ENCODE measurements around the gene SYNM.

SYNM gene

GRCh38 chr15:99125061-99125891 lies 20.4 kb downstream of the SYNM start:
- DNase-seq, result no peak

GRCh38 chr15:99126131-99126588 lies 21.3 kb downstream of the SYNM start:
- DNase-seq, result no peak

- DNase-seq, result no peak
Observed at GRCh38 chr15:99126930-99127329, 22.1 kb downstream of the SYNM start.

DNA sequence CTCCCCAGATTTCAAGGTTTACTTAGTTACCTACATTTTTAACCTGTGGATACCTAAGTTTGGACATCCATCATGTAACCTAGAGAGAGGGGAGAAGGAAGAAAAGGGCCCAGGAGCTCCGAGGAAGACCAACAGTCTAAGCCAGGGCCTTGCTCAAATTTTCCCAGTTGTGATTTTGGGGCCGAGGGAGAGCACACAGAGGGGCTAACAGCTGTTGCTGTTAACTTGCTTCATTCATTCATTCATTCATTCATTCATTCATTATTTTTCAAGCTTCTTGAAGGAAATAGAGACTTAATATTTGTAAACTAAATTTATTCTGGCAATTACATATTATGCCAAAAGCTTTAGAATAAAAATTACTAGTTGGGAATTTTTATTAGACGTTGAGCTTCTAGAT lies 22.9 kb downstream of the SYNM start:
- no peak for DNase-seq

- DNase-seq, result no peak
Observed at GRCh38 chr15:99128411-99128810, 23.5 kb downstream of the SYNM start.

DNA sequence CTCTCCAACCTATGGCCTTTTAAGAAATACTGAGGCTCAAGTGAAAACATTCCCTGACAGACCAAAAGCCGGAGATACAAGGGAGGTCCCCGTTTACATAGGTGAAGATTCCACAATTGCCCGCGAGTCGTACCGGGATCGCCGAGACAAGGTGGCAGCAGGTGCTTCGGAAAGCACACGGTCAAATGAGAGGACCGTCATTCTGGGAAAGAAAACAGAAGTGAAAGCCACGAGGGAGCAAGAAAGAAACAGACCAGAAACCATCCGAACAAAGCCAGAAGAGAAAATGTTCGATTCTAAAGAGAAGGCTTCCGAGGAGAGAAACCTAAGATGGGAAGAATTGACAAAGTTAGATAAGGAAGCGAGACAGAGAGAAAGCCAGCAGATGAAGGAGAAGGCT lies 24.8 kb downstream of the SYNM start:
- no peak for DNase-seq

- DNase-seq, result no peak
Observed at GRCh38 chr15:99130314-99130713, 25.4 kb downstream of the SYNM start.

DNA sequence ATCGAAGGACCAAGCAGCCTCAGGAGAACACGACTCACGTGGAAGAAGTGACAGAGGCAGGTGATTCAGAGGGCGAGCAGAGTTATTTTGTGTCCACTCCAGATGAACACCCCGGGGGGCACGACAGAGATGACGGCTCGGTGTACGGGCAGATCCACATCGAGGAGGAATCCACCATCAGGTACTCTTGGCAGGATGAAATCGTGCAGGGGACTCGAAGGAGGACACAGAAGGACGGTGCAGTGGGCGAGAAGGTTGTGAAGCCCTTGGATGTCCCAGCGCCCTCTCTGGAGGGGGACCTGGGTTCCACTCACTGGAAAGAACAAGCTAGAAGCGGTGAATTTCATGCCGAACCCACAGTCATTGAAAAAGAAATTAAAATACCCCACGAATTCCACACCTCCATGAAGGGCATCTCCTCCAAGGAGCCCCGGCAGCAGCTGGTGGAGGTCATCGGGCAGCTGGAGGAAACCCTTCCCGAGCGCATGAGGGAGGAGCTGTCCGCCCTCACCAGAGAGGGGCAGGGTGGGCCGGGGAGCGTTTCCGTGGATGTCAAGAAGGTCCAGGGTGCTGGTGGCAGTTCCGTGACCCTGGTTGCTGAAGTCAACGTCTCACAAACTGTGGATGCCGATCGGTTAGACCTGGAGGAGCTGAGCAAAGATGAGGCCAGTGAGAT lies 26.0 kb downstream of the SYNM start:
- no peak for DNase-seq

DNA sequence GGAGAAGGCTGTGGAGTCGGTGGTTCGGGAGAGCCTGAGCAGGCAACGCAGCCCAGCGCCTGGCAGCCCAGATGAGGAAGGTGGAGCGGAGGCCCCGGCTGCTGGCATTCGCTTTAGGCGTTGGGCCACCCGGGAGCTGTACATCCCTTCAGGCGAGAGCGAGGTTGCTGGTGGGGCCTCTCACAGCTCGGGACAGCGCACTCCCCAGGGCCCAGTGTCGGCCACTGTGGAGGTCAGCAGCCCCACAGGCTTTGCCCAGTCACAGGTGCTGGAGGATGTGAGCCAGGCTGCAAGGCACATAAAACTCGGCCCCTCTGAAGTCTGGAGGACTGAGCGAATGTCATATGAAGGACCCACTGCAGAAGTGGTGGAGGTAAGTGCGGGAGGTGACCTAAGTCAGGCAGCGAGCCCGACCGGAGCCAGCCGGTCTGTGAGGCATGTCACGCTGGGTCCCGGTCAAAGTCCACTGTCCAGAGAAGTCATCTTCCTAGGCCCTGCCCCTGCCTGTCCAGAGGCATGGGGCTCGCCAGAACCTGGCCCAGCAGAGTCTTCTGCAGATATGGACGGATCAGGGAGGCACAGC lies 26.7 kb downstream of the SYNM start:
- no peak for DNase-seq

DNA sequence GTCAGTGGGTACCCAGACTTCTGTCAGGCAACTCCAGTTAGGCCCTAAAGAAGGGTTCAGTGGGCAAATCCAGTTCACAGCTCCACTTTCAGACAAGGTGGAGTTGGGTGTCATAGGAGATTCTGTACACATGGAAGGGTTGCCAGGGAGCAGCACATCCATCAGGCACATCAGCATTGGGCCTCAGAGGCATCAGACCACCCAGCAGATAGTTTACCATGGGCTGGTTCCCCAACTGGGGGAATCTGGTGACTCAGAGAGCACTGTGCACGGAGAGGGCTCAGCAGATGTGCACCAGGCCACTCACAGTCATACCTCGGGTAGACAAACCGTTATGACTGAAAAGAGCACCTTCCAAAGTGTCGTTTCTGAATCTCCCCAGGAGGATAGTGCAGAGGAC lies 27.2 kb downstream of the SYNM start:
- no peak for DNase-seq

GRCh38 chr15:99132634-99133287 lies 27.9 kb downstream of the SYNM start:
- no peak for DNase-seq

DNA sequence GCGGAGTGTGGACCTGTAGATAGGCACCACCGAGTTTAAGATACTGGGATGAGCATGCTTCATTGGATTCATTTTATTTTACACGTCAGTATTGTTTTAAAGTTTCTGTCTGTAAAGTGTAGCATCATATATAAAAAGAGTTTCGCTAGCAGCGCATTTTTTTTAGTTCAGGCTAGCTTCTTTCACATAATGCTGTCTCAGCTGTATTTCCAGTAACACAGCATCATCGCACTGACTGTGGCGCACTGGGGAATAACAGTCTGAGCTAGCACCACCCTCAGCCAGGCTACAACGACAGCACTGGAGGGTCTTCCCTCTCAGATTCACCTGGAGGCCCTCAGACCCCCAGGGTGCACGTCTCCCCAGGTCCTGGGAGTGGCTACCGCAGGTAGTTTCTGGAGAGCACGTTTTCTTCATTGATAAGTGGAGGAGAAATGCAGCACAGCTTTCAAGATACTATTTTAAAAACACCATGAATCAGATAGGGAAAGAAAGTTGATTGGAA lies 29.5 kb downstream of the SYNM start:
- DNase-seq, result no peak

- no peak for DNase-seq
Observed at GRCh38 chr15:99135194-99135593, 30.3 kb downstream of the SYNM start.

GRCh38 chr15:99137111-99137546 lies 32.2 kb downstream of the SYNM start:
- no peak for DNase-seq

DNA sequence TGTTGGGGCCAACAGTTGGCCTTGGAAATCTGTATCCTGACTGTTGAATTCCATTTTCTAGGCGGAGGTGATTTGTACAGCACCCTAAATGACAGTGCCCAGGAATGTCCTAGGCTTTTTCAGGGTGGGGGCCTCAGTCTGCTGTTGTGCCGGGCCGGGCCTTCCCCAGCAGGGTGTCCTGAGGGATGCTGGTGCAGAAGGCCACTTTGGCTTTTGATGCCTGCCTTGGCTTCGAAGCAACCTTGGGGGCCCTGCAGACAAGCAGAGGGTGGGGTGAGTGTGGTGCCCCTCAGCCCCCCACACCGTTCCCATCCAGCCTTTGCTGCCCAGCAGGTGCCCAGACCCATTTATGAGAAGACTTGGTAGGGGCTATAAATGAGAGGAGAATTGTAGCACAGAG lies 33.0 kb downstream of the SYNM start:
- DNase-seq, result no peak

DNA sequence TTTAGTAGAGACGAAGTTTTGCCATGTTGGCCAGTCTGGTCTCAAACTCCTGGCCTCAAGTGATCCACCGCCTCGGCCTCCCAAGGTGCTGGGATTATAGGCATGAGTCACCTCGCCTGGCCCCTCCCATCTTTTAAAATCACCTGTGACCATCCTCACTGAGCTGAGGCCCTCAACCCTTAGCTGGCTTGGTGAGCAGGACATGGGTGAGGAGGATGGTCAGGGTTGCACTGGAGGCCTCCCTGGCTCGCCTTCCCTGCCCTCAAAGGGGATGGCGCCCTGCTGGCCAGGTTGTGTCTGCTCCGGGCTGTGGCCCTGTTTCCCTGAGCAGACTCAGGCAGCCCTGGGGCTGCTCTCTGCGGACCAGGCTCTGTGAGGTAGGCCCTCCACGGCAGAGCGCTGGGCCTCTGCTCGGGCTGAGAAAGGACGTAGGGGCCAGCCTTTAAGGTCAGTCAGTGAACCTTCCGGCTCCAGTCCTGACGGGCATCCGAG lies 33.7 kb downstream of the SYNM start:
- DNase-seq, result no peak

- no peak for DNase-seq
Observed at GRCh38 chr15:99139276-99139675, 34.4 kb downstream of the SYNM start.

- no peak for DNase-seq
Observed at GRCh38 chr15:99140590-99140989, 35.7 kb downstream of the SYNM start.

DNA sequence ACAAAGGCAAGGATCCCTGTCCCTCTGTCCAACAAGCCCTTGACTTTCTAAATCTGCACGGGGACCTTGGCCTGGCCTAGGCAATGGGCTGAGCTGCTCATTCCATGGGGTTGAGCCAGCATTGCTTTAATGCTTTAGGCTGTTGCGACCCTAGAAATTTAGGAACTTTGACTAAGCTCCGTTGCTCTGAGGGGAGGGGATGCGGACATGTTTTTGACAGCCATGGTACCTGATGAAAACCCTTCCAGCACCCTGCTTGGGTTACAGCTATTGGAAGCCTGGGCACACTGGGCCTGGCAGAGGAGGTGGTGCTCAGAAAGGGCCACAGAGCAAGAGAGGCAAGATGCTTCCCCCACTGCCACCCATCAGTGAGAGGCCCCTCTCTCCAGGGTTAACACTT lies 37.1 kb downstream of the SYNM start:
- DNase-seq, result no peak

- DNase-seq, result no peak
Observed at GRCh38 chr15:99142562-99142961, 37.7 kb downstream of the SYNM start.

DNA sequence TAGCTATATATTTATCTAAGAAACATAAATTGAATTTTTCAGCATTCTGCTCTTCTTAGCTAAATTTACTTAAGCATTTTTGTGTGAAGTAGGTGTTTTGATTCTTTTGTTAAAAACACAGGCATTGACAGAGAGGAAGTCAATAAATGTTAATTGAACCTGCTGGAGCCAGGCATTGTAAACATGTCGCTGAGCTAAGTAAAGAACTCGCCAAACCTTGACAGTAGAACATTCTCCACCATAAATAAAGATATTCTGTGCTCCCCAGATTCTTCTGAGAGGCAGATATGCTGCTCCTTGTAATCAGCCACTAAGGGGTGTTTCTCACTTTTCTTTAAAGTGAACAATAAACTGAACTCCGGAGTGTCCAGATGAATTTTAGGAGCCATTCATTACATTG lies 38.4 kb downstream of the SYNM start:
- DNase-seq, result no peak

DNA sequence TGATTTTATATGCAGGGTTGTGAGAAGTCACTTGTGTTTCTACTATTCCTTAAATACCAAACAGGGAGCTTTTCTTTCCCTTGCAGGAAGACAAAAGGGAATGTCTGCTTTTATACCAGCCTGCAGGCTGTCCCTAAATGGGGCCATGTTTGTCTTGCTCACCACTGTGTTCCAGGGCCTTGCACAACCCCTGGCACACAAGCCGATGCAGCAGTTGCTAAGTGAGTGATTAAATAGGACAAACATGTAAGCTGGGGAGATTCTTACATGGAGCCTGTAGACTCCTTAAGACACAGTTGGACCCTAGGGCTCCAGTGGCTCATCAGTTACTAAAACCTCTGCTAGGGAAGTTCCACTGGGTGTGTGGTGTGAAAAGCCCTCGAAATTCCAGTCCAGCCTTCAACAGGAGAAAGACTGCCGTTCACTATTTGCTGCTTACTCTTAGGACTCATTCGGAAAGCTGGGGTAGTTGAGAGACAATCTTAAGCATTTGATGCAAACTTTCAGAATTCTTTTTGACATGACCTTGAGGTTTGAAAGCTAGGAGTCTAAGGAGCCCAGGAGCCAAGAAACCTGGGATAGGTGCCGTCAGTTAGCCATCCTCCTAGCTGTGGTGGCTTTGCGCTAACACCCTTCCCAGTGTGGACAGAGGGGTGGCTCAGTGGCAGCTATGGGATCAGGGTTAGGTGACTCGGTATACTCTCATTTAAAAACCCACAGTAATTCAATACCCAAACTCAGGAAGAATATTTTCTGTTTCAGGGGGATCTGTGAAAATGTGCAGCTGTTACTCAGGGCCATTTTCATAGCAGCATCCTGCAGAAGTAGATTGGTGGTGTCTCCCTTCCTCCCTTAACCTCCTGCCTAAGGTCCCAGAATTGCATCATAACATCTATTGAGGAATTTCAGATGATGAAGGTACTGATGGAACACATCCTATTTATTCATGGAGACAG lies 39.1 kb downstream of the SYNM start:
- no peak for DNase-seq
